ENCODE measurements around the gene IRF2BPL.

DNA sequence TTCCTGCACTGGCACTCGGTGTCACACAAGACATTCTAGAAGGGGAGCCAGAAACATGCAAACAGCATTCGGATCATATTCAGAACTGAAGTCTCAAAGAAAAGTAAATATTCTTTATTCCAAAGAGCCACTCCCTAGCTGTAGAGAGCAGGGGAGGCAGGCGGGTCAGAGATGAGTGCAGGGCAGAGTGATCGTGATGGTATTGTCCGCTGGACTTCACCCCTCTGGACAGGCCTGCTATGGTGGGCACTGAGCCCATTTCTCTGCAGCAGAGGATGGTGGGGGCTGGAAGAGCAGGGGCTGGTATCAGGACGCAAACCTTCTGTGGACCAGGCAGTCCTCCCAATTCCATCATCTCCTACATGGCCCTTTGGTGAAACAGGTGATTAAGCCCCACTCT, 25.6 kb downstream of the IRF2BPL start:
- TF ChIP-seq, protein P1, sequence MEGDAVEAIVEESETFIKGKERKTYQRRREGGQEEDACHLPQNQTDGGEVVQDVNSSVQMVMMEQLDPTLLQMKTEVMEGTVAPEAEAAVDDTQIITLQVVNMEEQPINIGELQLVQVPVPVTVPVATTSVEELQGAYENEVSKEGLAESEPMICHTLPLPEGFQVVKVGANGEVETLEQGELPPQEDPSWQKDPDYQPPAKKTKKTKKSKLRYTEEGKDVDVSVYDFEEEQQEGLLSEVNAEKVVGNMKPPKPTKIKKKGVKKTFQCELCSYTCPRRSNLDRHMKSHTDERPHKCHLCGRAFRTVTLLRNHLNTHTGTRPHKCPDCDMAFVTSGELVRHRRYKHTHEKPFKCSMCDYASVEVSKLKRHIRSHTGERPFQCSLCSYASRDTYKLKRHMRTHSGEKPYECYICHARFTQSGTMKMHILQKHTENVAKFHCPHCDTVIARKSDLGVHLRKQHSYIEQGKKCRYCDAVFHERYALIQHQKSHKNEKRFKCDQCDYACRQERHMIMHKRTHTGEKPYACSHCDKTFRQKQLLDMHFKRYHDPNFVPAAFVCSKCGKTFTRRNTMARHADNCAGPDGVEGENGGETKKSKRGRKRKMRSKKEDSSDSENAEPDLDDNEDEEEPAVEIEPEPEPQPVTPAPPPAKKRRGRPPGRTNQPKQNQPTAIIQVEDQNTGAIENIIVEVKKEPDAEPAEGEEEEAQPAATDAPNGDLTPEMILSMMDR (IDR thresholded peaks at IDR 0.05; ENCODE audit: low read depth, low read length, missing input control) = no peak
- TF ChIP-seq YY1 (IDR thresholded peaks at IDR 0.05) = no peak
- TF ChIP-seq GABPA (IDR thresholded peaks at IDR 0.05 in 1 of 2, conservative IDR thresholded peaks at IDR 0.05 in 1 of 2) = no peak
- TF ChIP-seq, protein P2, sequence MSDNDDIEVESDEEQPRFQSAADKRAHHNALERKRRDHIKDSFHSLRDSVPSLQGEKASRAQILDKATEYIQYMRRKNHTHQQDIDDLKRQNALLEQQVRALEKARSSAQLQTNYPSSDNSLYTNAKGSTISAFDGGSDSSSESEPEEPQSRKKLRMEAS (IDR thresholded peaks at IDR 0.05) = no peak
- no peak for TF ChIP-seq TAF1 (conservative IDR thresholded peaks at IDR 0.05)
- TF ChIP-seq RAD21 (IDR thresholded peaks at IDR 0.05) = no peak
- TF ChIP-seq, protein P3, sequence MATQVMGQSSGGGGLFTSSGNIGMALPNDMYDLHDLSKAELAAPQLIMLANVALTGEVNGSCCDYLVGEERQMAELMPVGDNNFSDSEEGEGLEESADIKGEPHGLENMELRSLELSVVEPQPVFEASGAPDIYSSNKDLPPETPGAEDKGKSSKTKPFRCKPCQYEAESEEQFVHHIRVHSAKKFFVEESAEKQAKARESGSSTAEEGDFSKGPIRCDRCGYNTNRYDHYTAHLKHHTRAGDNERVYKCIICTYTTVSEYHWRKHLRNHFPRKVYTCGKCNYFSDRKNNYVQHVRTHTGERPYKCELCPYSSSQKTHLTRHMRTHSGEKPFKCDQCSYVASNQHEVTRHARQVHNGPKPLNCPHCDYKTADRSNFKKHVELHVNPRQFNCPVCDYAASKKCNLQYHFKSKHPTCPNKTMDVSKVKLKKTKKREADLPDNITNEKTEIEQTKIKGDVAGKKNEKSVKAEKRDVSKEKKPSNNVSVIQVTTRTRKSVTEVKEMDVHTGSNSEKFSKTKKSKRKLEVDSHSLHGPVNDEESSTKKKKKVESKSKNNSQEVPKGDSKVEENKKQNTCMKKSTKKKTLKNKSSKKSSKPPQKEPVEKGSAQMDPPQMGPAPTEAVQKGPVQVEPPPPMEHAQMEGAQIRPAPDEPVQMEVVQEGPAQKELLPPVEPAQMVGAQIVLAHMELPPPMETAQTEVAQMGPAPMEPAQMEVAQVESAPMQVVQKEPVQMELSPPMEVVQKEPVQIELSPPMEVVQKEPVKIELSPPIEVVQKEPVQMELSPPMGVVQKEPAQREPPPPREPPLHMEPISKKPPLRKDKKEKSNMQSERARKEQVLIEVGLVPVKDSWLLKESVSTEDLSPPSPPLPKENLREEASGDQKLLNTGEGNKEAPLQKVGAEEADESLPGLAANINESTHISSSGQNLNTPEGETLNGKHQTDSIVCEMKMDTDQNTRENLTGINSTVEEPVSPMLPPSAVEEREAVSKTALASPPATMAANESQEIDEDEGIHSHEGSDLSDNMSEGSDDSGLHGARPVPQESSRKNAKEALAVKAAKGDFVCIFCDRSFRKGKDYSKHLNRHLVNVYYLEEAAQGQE (IDR thresholded peaks at IDR 0.05) = no peak
- no peak for TF ChIP-seq FOXA1 (IDR thresholded peaks at IDR 0.05)
- TF ChIP-seq SP1 (IDR thresholded peaks at IDR 0.05) = peak; percentile 46
- TF ChIP-seq JUND (IDR thresholded peaks at IDR 0.05) = no peak
- TF ChIP-seq, protein P4, sequence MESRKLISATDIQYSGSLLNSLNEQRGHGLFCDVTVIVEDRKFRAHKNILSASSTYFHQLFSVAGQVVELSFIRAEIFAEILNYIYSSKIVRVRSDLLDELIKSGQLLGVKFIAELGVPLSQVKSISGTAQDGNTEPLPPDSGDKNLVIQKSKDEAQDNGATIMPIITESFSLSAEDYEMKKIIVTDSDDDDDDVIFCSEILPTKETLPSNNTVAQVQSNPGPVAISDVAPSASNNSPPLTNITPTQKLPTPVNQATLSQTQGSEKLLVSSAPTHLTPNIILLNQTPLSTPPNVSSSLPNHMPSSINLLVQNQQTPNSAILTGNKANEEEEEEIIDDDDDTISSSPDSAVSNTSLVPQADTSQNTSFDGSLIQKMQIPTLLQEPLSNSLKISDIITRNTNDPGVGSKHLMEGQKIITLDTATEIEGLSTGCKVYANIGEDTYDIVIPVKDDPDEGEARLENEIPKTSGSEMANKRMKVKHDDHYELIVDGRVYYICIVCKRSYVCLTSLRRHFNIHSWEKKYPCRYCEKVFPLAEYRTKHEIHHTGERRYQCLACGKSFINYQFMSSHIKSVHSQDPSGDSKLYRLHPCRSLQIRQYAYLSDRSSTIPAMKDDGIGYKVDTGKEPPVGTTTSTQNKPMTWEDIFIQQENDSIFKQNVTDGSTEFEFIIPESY (IDR thresholded peaks at IDR 0.05) = no peak
- TF ChIP-seq, protein P5, sequence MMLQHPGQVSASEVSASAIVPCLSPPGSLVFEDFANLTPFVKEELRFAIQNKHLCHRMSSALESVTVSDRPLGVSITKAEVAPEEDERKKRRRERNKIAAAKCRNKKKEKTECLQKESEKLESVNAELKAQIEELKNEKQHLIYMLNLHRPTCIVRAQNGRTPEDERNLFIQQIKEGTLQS (IDR thresholded peaks at IDR 0.05) = no peak
- TF ChIP-seq NR2F2 (IDR thresholded peaks at IDR 0.05) = no peak
- no peak for TF ChIP-seq EGR1 (IDR thresholded peaks at IDR 0.05; ENCODE audit: low read depth in 2 of 2)
